Fibroblast of lung (primary cell): ENCODE data around the gene AP3D1. TPM values are rescaled to one million over a fixed set of nuclear protein-coding genes. Genes with fewer than 3 reads are reported as not detected.

ENCODE experiments used
- DNase-seq, 2 donors: peaks; one replicate each; pipeline versions ENCODE4 v3.0.0 to v3.0.0-alpha.2; 2010; ENCODE audit warnings: low read depth in 2 of 2
- H2AFZ ChIP-seq: 2 replicates; pipeline ENCODE4 v1.5.1; 2012; ENCODE audit warnings: low read length, control low read depth, inconsistent platforms
- H3K27ac ChIP-seq: 2 replicates; pipeline ENCODE4 v1.5.1; 2011; ENCODE audit warnings: low read length, control low read depth; ENCODE audit not compliant: insufficient read depth
- H3K27me3 ChIP-seq: 2 replicates; pipeline ENCODE4 v1.5.1; 2011; ENCODE audit warnings: mild to moderate bottlenecking, low read length; ENCODE audit not compliant: control insufficient read depth, insufficient read depth
- H3K36me3 ChIP-seq: 2 replicates; pipeline ENCODE4 v1.5.1; 2011; ENCODE audit warnings: low read length; ENCODE audit not compliant: control insufficient read depth, insufficient read depth
- H3K4me1 ChIP-seq: 2 replicates; pipeline ENCODE4 v1.5.1; 2011; ENCODE audit warnings: low read length; ENCODE audit not compliant: control insufficient read depth, insufficient read depth; ENCODE audit errors: extremely low read depth
- H3K4me2 ChIP-seq: 2 replicates; pipeline ENCODE4 v1.5.1; 2011; ENCODE audit warnings: low read length, control low read depth; ENCODE audit not compliant: insufficient read depth; ENCODE audit errors: extremely low read depth
- H3K4me3 ChIP-seq, 4 experiments: fragments of 200-600 bp in 1 of 4; sonication (generic) in 1 of 4; replicated peaks in 1 of 4; 2 replicates each; pipeline ENCODE4 v1.5.1; 2011 to 2016; ENCODE audit warnings: low read length in 4 of 4, low read depth in 3 of 4, mild to moderate bottlenecking in 3 of 4, control low read depth in 2 of 4, inconsistent platforms in 1 of 4, mixed read lengths in 1 of 4; ENCODE audit not compliant: insufficient read depth in 1 of 4; ENCODE audit errors: control extremely low read depth in 1 of 4
- H3K79me2 ChIP-seq: 2 replicates; pipeline ENCODE4 v1.5.1; 2012; ENCODE audit warnings: mild to moderate bottlenecking, low read length, inconsistent platforms; ENCODE audit not compliant: control insufficient read depth, insufficient read depth
- H3K9ac ChIP-seq: 2 replicates; pipeline ENCODE4 v1.5.1; 2011; ENCODE audit warnings: mild to moderate bottlenecking, low read length, control low read depth; ENCODE audit not compliant: insufficient read depth
- H3K9me3 ChIP-seq: 2 replicates; pipeline ENCODE4 v1.5.1; 2012; ENCODE audit warnings: low read depth, low read length; ENCODE audit not compliant: control insufficient read depth, insufficient read depth
- H4K20me1 ChIP-seq: 2 replicates; pipeline ENCODE4 v1.5.1; 2011; ENCODE audit warnings: low read length; ENCODE audit not compliant: control insufficient read depth, insufficient read depth; ENCODE audit errors: extremely low read depth
- EZH2 ChIP-seq: IDR thresholded peaks from 2 replicates; pipeline ENCODE4 v1.5.1; 2012; ENCODE audit warnings: low read length, control low read depth, mild to moderate bottlenecking; ENCODE audit errors: missing control alignments
- polyA plus RNA-seq, 2 donors: library from polyadenylated mRNA; depleted of rRNA in 1 of 2; stranded (reverse) in 1 of 2; unstranded in 1 of 2; fragments of >200 nt; gene quantifications; 2 replicates each; pipeline ENCODE4 v1.2.1, GENCODE V29; 2011 to 2012; ENCODE audit warnings: missing spikeins in 1 of 2
- total RNA-seq: library from RNA; depleted of rRNA; stranded (reverse); fragments of >200 nt; gene quantifications from 2 replicates; pipeline ENCODE4 v1.2.1, GENCODE V29; 2014
- TF ChIP-seq, protein P1 (sequence below), 2 donors: IDR thresholded peaks in 1 of 2; conservative IDR thresholded peaks in 1 of 2; 1 replicate in 1 of 2; 2 replicates in 1 of 2; pipeline ENCODE4 v1.5.1; 2011 to 2012; ENCODE audit warnings: low read length in 2 of 2, control low read depth in 1 of 2, inconsistent platforms in 1 of 2, low read depth in 1 of 2, mild to moderate bottlenecking in 1 of 2

Gene AP3D1
- total and polyA plus RNA-seq, 2 donors (not counting 1 experiment from before 2014, with no cell fraction given), result 68.0 to 99.9 TPM

DNA sequence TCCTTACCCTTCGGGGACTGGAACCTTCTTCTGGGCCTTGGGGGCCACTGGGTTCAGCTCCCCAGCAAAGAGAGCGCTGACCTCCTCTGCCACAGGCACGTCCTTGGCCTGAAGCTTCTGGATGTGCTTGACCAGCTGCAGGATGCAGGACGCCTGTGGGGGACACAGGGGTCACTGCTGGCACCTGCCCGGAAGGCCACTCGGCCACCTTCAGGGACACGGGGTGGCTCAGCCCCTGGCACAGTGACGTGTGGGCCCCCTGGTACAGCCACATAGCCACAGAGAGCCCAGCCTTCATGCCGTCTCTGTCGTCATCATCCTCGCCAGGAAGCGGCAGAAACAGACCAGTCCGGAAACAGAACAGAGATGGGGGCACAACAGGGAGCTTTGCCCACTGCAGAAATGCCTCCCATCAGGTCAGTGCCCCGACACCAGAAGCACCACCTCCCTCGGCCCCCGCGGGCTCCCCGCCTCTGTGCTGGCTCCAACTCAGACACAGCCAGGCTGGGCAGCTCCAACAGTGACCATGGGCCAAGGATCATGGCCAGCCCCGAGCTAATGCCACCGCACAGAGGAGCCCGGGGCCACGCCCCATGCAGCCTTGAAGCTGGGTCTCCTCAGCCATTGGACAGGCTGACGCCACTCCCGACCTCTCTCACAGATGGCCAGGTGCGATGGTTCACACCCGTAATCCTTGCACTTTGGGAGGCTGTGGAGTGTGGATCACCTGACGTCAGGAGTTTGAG lies 34.0 kb downstream of the AP3D1 start:
- peaks cover 69% of the 10 kb centered on the region for H3K36me3 ChIP-seq
- no peaks in the 10 kb centered on the region for H3K27me3 ChIP-seq
- no peak for DNase-seq
- no peaks in the 10 kb centered on the region for H4K20me1 ChIP-seq
- H3K79me2 ChIP-seq, result no peaks in the 10 kb centered on the region
- no peaks in the 10 kb centered on the region for H3K9me3 ChIP-seq
- no peak overlapping the region for H3K4me3 ChIP-seq
- no peaks in the 10 kb centered on the region for H3K4me1 ChIP-seq
- no peak overlapping the region for H3K9ac ChIP-seq
- no peak for TF ChIP-seq EZH2
- H3K4me2 ChIP-seq, result no peak overlapping the region
- no peak overlapping the region for H3K27ac ChIP-seq
- no peak overlapping the region for H2AFZ ChIP-seq

DNA sequence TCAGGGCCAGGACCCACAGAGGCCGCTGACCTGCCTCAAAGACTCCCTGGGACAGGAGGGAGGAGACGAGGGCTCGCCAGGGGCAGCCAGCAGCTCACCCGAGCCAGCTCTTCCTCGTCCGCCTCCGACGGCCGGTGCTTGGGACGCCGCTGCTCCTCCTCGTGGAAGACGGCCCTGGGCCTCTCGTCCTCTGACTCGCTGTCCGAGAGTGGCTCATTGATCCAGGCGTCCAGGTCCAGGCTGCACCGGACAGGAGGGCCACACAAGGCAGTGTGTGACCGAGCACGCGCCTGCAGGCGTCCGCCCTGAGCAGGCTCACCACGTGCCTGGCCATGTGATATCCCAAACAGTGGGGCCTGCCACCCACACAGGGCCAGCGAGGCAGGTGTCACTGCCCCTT lies 34.9 kb downstream of the AP3D1 start:
- H3K36me3 ChIP-seq, result peaks cover 69% of the 10 kb centered on the region

GRCh38 chr19:2115911-2116426 lies 35.4 kb downstream of the AP3D1 start:
- H3K4me1 ChIP-seq, result no peaks in the 10 kb centered on the region
- H3K27ac ChIP-seq, result no peak overlapping the region
- H3K9me3 ChIP-seq, result no peaks in the 10 kb centered on the region
- H3K27me3 ChIP-seq, result no peaks in the 10 kb centered on the region
- no peaks in the 10 kb centered on the region for H4K20me1 ChIP-seq
- no peak overlapping the region for H2AFZ ChIP-seq
- TF ChIP-seq, protein P1, sequence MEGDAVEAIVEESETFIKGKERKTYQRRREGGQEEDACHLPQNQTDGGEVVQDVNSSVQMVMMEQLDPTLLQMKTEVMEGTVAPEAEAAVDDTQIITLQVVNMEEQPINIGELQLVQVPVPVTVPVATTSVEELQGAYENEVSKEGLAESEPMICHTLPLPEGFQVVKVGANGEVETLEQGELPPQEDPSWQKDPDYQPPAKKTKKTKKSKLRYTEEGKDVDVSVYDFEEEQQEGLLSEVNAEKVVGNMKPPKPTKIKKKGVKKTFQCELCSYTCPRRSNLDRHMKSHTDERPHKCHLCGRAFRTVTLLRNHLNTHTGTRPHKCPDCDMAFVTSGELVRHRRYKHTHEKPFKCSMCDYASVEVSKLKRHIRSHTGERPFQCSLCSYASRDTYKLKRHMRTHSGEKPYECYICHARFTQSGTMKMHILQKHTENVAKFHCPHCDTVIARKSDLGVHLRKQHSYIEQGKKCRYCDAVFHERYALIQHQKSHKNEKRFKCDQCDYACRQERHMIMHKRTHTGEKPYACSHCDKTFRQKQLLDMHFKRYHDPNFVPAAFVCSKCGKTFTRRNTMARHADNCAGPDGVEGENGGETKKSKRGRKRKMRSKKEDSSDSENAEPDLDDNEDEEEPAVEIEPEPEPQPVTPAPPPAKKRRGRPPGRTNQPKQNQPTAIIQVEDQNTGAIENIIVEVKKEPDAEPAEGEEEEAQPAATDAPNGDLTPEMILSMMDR (conservative IDR thresholded peaks at IDR 0.05 in 1 of 2, IDR thresholded peaks at IDR 0.05 in 1 of 2; ENCODE audit: low read depth in 1 of 2, low read length in 2 of 2), result no peak
- no peak for TF ChIP-seq EZH2
- H3K79me2 ChIP-seq, result no peaks in the 10 kb centered on the region
- no peak for DNase-seq
- H3K4me3 ChIP-seq, result no peak overlapping the region
- H3K9ac ChIP-seq, result no peak overlapping the region
- no peak overlapping the region for H3K4me2 ChIP-seq
- peaks cover 64% of the 10 kb centered on the region for H3K36me3 ChIP-seq

More for the DNA sequence above, 34.9 kb downstream of the AP3D1 start:
- Histone ChIP-seq H3K4me2 (no peak overlapping the region), H3K27me3 (no peaks in the 10 kb centered on the region), H3K79me2 (no peaks in the 10 kb centered on the region), H3K9me3 (no peaks in the 10 kb centered on the region), H2AFZ (no peak overlapping the region), H4K20me1 (no peaks in the 10 kb centered on the region), H3K4me3 (no peak overlapping the region), H3K4me1 (no peaks in the 10 kb centered on the region), H3K9ac (no peak overlapping the region), H3K27ac (no peak overlapping the region)
- no peak for DNase-seq
- TF ChIP-seq, protein P1 (conservative IDR thresholded peaks at IDR 0.05 in 1 of 2, IDR thresholded peaks at IDR 0.05 in 1 of 2; ENCODE audit: low read depth in 1 of 2, low read length in 2 of 2), result no peak
- no peak for TF ChIP-seq EZH2
